Ovary (tissue), 9 donors: Measurements from ENCODE around the gene NT5DC3. TPM values are rescaled to one million over a fixed set of nuclear protein-coding genes. Genes with fewer than 3 reads are reported as not detected.

Experiments used
- DNase-seq, 5 donors: peaks; one replicate each; pipeline ENCODE4 v3.0.0-alpha.2; 2019 to 2020
- H3K27ac ChIP-seq, 2 donors: fragments of 200-600 bp; one replicate each; pipeline versions ENCODE4 v1.5.1 to v1.8.0; 2019 to 2022
- H3K27me3 ChIP-seq: fragments of 200-600 bp; one replicate; pipeline ENCODE4 v1.8.0; 2022
- H3K36me3 ChIP-seq: fragments of 200-600 bp; sonication (generic); one replicate; pipeline ENCODE4 v1.5.1; 2019
- H3K4me1 ChIP-seq: one replicate; pipeline ENCODE4 v1.8.1; 2013; ENCODE audit warnings: mild to moderate bottlenecking, moderate library complexity; ENCODE audit not compliant: insufficient read depth
- H3K4me3 ChIP-seq: fragments of 200-600 bp; sonication (generic); one replicate; pipeline ENCODE4 v1.5.1; 2017
- H3K9me3 ChIP-seq, 2 donors: fragments of 200-600 bp in 1 of 2; sonication (generic) in 1 of 2; one replicate each; pipeline versions ENCODE4 v1.5.1 to v1.8.1; 2013 to 2019; ENCODE audit warnings: mild to moderate bottlenecking in 1 of 2, moderate library complexity in 1 of 2
- CTCF ChIP-seq, 3 donors: fragments of 450-650 bp in 2 of 3; fragments of 200-600 bp in 1 of 3; IDR thresholded peaks; one replicate each; pipeline versions ENCODE4 v1.5.1 to v1.8.0; 2016 to 2022; ENCODE audit warnings: antibody characterized with exemption in 3 of 3, mild to moderate bottlenecking in 1 of 3
- EP300 ChIP-seq: sonication (generic); formaldehyde crosslinking; IDR thresholded peaks from one replicate; pipeline ENCODE4 v1.6.1; 2017; ENCODE audit warnings: antibody characterized with exemption
- POLR2A ChIP-seq: fragments of 450-650 bp; IDR thresholded peaks from one replicate; pipeline ENCODE4 v1.6.1; 2017; ENCODE audit warnings: antibody characterized with exemption, mild to moderate bottlenecking, moderate library complexity
- WGBS, 3 donors: extraction: QIAGEN DNeasy Blood & Tissue Kit in 1 of 3; methylation state at CpG; one replicate each; pipeline versions ENCODE4 v1.1.5 to v1.1.7; 2013 to 2017; 5-methylcytosine and 5-hydroxymethylcytosine counted together
- intact Hi-C, 4 donors: fragments of 100-400 bp; cut with DNase I; formaldehyde crosslinking; loops; one replicate each; pipeline versions ENCODE4 v1.11.0 to v1.15.1; 2022 to 2023
- polyA plus RNA-seq, 2 donors: library from polyadenylated mRNA; stranded (reverse); fragments of 200-250 nt in 1 of 2; fragments of 350-450 nt in 1 of 2; fragmentation: Illumina TruSeq in 1 of 2; extraction: RNeasy Lipid Tissue Mini Kit (QIAGEN cat#74804) in 1 of 2; gene quantifications; one replicate each; pipeline ENCODE4 v1.2.3, GENCODE V29; 2013 to 2014
- total RNA-seq, 7 donors: library from RNA; depleted of rRNA in 2 of 7; stranded (reverse); fragments of >200 nt in 2 of 7; fragmentation: NEBNext Ultra II Directional in 3 of 7; extraction: Animal tissue kit (Norgen Biotek cat#: 25700) in 3 of 7; gene quantifications; one replicate each; pipeline versions ENCODE4 v1.1.0 to v1.2.4, GENCODE V29; 2016 to 2023
- donor health status: DM: no; HTN: no; CAD: no; lungs with moderate emphysema.
- donor health status: DM: no; HTN: no; CAD: no.
- donor health status: Bipolar disorder and iron deficiency.
- donor health status: DM: yes; HTN: yes; CAD: no.
- donor health status: DM: no; HTN: no; CAD: no.
- donor health status: DM: yes; HTN: yes; CAD: no.

The NT5DC3 gene
- total and polyA plus RNA-seq, 9 donors = 1.8 to 9.3 (median 7.1) TPM

GRCh38 chr12:103793046-103793445, 48.0 kb downstream of the NT5DC3 start:
- no peak for DNase-seq
- Histone ChIP-seq H3K4me1 (no peaks in the 10 kb centered on the region), H3K27me3 (no peaks in the 10 kb centered on the region), H3K9me3 (no peaks in the 10 kb centered on the region), H3K4me3 (no peak overlapping the region), H3K27ac (no peak overlapping the region), H3K36me3 (no peaks in the 10 kb centered on the region)
- intact Hi-C loops = no loop called here
- 58 to 82% (median 79%) methylated on average over 3 of the region's 3 CpGs for WGBS, 3 donors
- TF ChIP-seq CTCF (IDR thresholded peaks at IDR 0.05) (no peak), EP300 (no peak), POLR2A (no peak)

GRCh38 chr12:103791350-103791920, 49.6 kb downstream of the NT5DC3 start:
- intact Hi-C loops = no loop called here
- DNase-seq = no peak

GRCh38 chr12:103786201-103786600, 54.8 kb downstream of the NT5DC3 start:
- Histone ChIP-seq H3K4me1 (no peaks in the 10 kb centered on the region), H3K27me3 (no peaks in the 10 kb centered on the region), H3K9me3 (no peaks in the 10 kb centered on the region), H3K4me3 (no peak overlapping the region), H3K36me3 (no peaks in the 10 kb centered on the region), H3K27ac (no peak overlapping the region)
- TF ChIP-seq CTCF (IDR thresholded peaks at IDR 0.05) (no peak), EP300 (no peak), POLR2A (no peak)
- DNase-seq = no peak
- intact Hi-C loops = no loop called here

More at GRCh38 chr12:103791350-103791920, 49.6 kb downstream of the NT5DC3 start:
- Histone ChIP-seq H3K4me1 (no peaks in the 10 kb centered on the region), H3K27ac (no peak overlapping the region), H3K9me3 (no peaks in the 10 kb centered on the region), H3K4me3 (no peak overlapping the region), H3K27me3 (no peaks in the 10 kb centered on the region), H3K36me3 (no peaks in the 10 kb centered on the region)
- TF ChIP-seq CTCF (IDR thresholded peaks at IDR 0.05) (no peak), EP300 (no peak), POLR2A (no peak)
- 83 to 86% (median 86%) methylated on average over 10 of the region's 10 CpGs for WGBS, 3 donors

GRCh38 chr12:103785243-103786031, 55.6 kb downstream of the NT5DC3 start:
- DNase-seq = no peak
- TF ChIP-seq POLR2A (no peak), CTCF (IDR thresholded peaks at IDR 0.05) (no peak), EP300 (no peak)
- Histone ChIP-seq H3K4me3 (no peak overlapping the region), H3K36me3 (no peaks in the 10 kb centered on the region), H3K4me1 (no peaks in the 10 kb centered on the region), H3K27ac (no peak overlapping the region), H3K27me3 (no peaks in the 10 kb centered on the region), H3K9me3 (no peaks in the 10 kb centered on the region)
- intact Hi-C loops = no loop called here
- WGBS, 3 donors = 80 to 83% (median 81%) methylated on average over 4 of the region's 4 CpGs
